Loucy (cell line): ENCODE results near the gene TAS2R38.

Source experiments
- H2AFZ ChIP-seq: fragments of 200-600 bp; sonication (generic); 2 replicates; pipeline ENCODE4 v1.6.0; 2016; ENCODE audit warnings: antibody characterized with exemption, mild to moderate bottlenecking, low read length, moderate library complexity
- H3F3A ChIP-seq: fragments of 200-600 bp; 2 replicates; pipeline ENCODE4 v1.6.0; 2016; ENCODE audit warnings: antibody characterized with exemption, low read depth, mild to moderate bottlenecking
- H3K27me3 ChIP-seq: fragments of 200-600 bp; sonication (generic); 2 replicates; pipeline ENCODE4 v1.6.1; 2014; ENCODE audit warnings: low read length, mild to moderate bottlenecking; ENCODE audit not compliant: insufficient read depth, poor library complexity, severe bottlenecking
- H3K36me3 ChIP-seq: fragments of 200-600 bp; sonication (generic); 2 replicates; pipeline ENCODE4 v1.6.1; 2016; ENCODE audit warnings: low read length; ENCODE audit not compliant: insufficient read depth
- H3K4me1 ChIP-seq: fragments of 200-600 bp; sonication (generic); 2 replicates; pipeline ENCODE4 v1.5.1; 2014; ENCODE audit warnings: low read length, mild to moderate bottlenecking; ENCODE audit not compliant: insufficient read depth, poor library complexity, severe bottlenecking
- H3K4me2 ChIP-seq: fragments of 200-600 bp; sonication (generic); 2 replicates; pipeline ENCODE4 v1.6.0; 2014; ENCODE audit warnings: antibody characterized with exemption, low read length, low read depth, mild to moderate bottlenecking; ENCODE audit not compliant: poor library complexity, severe bottlenecking
- H3K4me3 ChIP-seq: fragments of 200-600 bp; sonication (generic); 2 replicates; pipeline ENCODE4 v1.5.1; 2014; ENCODE audit warnings: low read length, mild to moderate bottlenecking, mixed read lengths; ENCODE audit not compliant: poor library complexity, severe bottlenecking
- H3K79me2 ChIP-seq: fragments of 200-600 bp; sonication (generic); 2 replicates; pipeline ENCODE4 v1.6.1; 2014; ENCODE audit warnings: low read length; ENCODE audit not compliant: insufficient read depth
- H3K9ac ChIP-seq: fragments of 200-600 bp; sonication (generic); 2 replicates; pipeline ENCODE4 v1.6.0; 2014; ENCODE audit warnings: mild to moderate bottlenecking, low read depth, low read length, moderate library complexity; ENCODE audit not compliant: poor library complexity, severe bottlenecking
- H3K9me2 ChIP-seq: fragments of 200-600 bp; sonication (generic); replicated peaks from 2 replicates; pipeline ENCODE4 v1.6.1; 2016; ENCODE audit warnings: low read depth, low read length, mixed read lengths
- H3K9me3 ChIP-seq: fragments of 200-600 bp; sonication (generic); 2 replicates; pipeline ENCODE4 v1.6.1; 2014; ENCODE audit warnings: mild to moderate bottlenecking, antibody characterized with exemption, low read length, low read depth; ENCODE audit not compliant: insufficient read depth
- H4K20me1 ChIP-seq: fragments of 200-600 bp; sonication (generic); 2 replicates; pipeline ENCODE4 v1.6.0; 2014; ENCODE audit warnings: antibody characterized with exemption, low read length, mild to moderate bottlenecking; ENCODE audit not compliant: insufficient read depth, poor library complexity, severe bottlenecking
- EZH2phosphoT487 ChIP-seq: fragments of 200-600 bp; IDR thresholded peaks from 2 replicates; pipeline ENCODE4 v1.6.1; 2018; ENCODE audit warnings: antibody characterized with exemption, mild to moderate bottlenecking, moderate library complexity, borderline replicate concordance
- TF ChIP-seq, protein P1 (sequence below): fragments of 200-600 bp; sonication (generic); conservative IDR thresholded peaks from 2 replicates; pipeline ENCODE4 v1.5.1; 2014; ENCODE audit warnings: mild to moderate bottlenecking, antibody characterized with exemption, low read length

Gene TAS2R38

DNA sequence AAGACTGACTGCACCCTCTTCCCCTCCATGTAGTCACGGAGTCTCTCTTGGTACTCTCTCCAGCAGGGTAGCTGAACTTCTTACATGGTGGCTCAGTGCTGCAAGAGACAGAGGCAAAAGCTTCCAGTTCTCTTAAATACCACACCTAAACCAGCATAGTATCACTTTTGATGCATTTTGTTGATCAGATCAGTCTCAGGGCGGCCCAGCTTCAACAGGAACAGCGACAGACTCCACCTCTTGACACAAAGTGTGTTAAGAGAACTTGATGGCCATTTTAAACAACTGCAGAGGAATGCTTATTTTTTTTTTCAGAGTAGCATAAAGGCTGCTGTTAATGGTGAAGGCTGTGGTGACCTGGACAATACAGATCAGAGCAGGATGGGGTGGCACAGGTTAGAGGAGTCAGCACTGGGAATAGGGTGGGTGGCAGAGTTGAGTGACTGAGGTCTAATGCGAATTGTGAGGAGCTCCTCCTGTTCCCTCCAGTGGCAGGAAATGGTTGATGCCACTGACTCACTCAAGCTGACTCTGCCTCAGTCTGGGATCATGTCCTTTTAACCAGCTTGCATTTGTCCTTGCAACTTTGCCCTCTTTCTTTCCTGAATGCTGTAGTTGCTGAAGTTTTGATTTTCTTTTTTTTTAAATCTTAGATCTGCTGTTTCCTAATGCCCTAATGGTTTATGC lies 39.4 kb upstream of the TAS2R38 start:
- no peaks in the 10 kb centered on the region for H3K79me2 ChIP-seq
- H3K9ac ChIP-seq, result no peak overlapping the region
- H3K4me1 ChIP-seq, result peaks cover 4% of the 10 kb centered on the region
- no peaks in the 10 kb centered on the region for H3F3A ChIP-seq
- TF ChIP-seq EZH2phosphoT487, result no peak
- TF ChIP-seq, protein P1, sequence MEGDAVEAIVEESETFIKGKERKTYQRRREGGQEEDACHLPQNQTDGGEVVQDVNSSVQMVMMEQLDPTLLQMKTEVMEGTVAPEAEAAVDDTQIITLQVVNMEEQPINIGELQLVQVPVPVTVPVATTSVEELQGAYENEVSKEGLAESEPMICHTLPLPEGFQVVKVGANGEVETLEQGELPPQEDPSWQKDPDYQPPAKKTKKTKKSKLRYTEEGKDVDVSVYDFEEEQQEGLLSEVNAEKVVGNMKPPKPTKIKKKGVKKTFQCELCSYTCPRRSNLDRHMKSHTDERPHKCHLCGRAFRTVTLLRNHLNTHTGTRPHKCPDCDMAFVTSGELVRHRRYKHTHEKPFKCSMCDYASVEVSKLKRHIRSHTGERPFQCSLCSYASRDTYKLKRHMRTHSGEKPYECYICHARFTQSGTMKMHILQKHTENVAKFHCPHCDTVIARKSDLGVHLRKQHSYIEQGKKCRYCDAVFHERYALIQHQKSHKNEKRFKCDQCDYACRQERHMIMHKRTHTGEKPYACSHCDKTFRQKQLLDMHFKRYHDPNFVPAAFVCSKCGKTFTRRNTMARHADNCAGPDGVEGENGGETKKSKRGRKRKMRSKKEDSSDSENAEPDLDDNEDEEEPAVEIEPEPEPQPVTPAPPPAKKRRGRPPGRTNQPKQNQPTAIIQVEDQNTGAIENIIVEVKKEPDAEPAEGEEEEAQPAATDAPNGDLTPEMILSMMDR, result no peak; the same call in 1 of the 2 replicates
- no peak overlapping the region for H3K4me2 ChIP-seq
- no peaks in the 10 kb centered on the region for H3K36me3 ChIP-seq
- no peaks in the 10 kb centered on the region for H3K9me3 ChIP-seq
- H3K27me3 ChIP-seq, result no peaks in the 10 kb centered on the region
- H2AFZ ChIP-seq, result 0 out of 2 replicates have a peak overlapping the region, but pooled peaks have one; percentile 52
- H3K9me2 ChIP-seq, result no peaks in the 10 kb centered on the region
- H4K20me1 ChIP-seq, result no peaks in the 10 kb centered on the region
- H3K4me3 ChIP-seq, result no peak overlapping the region

DNA sequence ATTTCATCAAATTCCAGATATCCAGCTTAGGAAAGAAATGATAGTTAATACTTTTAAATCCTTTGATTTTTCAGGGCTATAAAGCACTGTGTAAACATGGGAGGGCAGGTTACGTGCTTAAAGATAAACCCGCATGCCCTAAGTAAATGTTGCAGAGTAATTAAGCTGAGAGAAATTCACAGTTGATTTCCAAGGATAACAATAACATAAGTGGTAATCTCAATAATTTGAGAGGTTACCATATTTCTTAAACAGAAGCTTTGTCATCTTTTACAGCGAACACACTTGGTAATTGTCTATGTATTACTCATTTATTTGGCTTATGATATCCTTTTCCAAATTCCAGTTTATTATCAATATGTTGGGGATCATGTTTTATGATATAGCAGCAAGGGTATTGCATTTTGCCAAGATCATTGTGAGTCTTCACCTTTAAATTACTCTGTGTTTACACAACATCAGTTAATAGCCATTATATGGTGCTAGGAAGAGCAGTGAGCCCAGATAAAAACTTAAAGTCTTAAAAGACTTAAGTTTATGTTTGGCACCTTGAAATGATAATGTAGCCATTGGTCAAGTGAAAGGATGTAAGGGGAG lies 37.5 kb upstream of the TAS2R38 start:
- no peaks in the 10 kb centered on the region for H3F3A ChIP-seq
- no peak overlapping the region for H3K9ac ChIP-seq
- H3K4me2 ChIP-seq, result no peak overlapping the region
- no peak overlapping the region for H2AFZ ChIP-seq
- H3K9me2 ChIP-seq, result no peaks in the 10 kb centered on the region
- no peaks in the 10 kb centered on the region for H3K79me2 ChIP-seq
- no peaks in the 10 kb centered on the region for H3K9me3 ChIP-seq
- TF ChIP-seq, protein P1, result no peak
- no peak for TF ChIP-seq EZH2phosphoT487
- no peak overlapping the region for H3K4me3 ChIP-seq
- H3K4me1 ChIP-seq, result peaks cover 4% of the 10 kb centered on the region
- H3K27me3 ChIP-seq, result no peaks in the 10 kb centered on the region
- no peaks in the 10 kb centered on the region for H3K36me3 ChIP-seq
- H4K20me1 ChIP-seq, result no peaks in the 10 kb centered on the region

DNA sequence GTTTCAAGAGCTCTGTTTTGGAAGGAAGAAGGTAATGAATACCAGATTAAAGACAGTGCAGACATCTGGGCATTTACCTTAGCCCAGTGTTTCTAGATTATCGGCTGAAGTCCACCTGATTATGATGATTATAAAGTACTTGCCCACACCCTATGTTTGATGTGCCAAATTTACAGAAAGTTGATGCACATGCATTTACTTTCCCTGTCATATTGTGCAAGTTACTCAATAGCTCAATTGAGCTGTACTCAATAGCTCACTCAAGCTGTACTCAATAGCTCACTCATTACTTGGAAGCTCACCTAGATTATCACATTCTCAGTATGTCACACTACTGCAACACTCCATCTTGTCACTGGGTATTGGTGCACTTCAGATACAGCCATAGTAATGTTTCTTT lies 35.6 kb upstream of the TAS2R38 start:
- TF ChIP-seq EZH2phosphoT487, result no peak
- TF ChIP-seq, protein P1, result no peak
- H3K9ac ChIP-seq, result no peak overlapping the region
- H4K20me1 ChIP-seq, result no peaks in the 10 kb centered on the region
- H3F3A ChIP-seq, result no peaks in the 10 kb centered on the region
- H2AFZ ChIP-seq, result no peak overlapping the region
- no peaks in the 10 kb centered on the region for H3K79me2 ChIP-seq
- H3K36me3 ChIP-seq, result no peaks in the 10 kb centered on the region
- H3K27me3 ChIP-seq, result no peaks in the 10 kb centered on the region
- H3K4me1 ChIP-seq, result peaks cover 4% of the 10 kb centered on the region
- no peak overlapping the region for H3K4me2 ChIP-seq
- H3K9me2 ChIP-seq, result no peaks in the 10 kb centered on the region
- no peaks in the 10 kb centered on the region for H3K9me3 ChIP-seq
- no peak overlapping the region for H3K4me3 ChIP-seq
